HUES48 (cell line): ENCODE data around the gene ANKRD55.
"Not testable (repeated sequence)": the region's sequence is repeated elsewhere in the genome, so short reads cannot be mapped to it uniquely, and the experiment has no call there.

Experiments used
- H3K27ac ChIP-seq: one replicate; pipeline ENCODE4 v1.7.0; 2013; ENCODE audit warnings: low read depth, low read length, inconsistent platforms
- H3K27me3 ChIP-seq: 2 replicates; pipeline ENCODE4 v1.6.1; 2013; ENCODE audit warnings: mild to moderate bottlenecking, low read length; ENCODE audit not compliant: control insufficient read depth, insufficient read depth
- H3K36me3 ChIP-seq: 2 replicates; pipeline ENCODE4 v1.6.1; 2013; ENCODE audit warnings: low read length; ENCODE audit not compliant: control insufficient read depth, insufficient read depth
- H3K4me1 ChIP-seq: 2 replicates; pipeline ENCODE4 v1.6.1; 2013; ENCODE audit warnings: mild to moderate bottlenecking, low read length; ENCODE audit not compliant: control insufficient read depth, insufficient read depth
- H3K4me3 ChIP-seq: 2 replicates; pipeline ENCODE4 v1.5.1; 2013; ENCODE audit warnings: mild to moderate bottlenecking, low read depth, low read length
- H3K9ac ChIP-seq: 2 replicates; pipeline ENCODE4 v1.6.1; 2013; ENCODE audit warnings: mild to moderate bottlenecking, low read depth, low read length, moderate library complexity
- H3K9me3 ChIP-seq: 2 replicates; pipeline ENCODE4 v1.6.1; 2013; ENCODE audit warnings: low read length; ENCODE audit not compliant: control insufficient read depth, insufficient read depth

The ANKRD55 gene

GRCh38 chr5:56116599-56117141 is 116.5 kb downstream of the ANKRD55 start:
- no peaks in the 10 kb centered on the region for H3K36me3 ChIP-seq
- no peak overlapping the region for H3K9ac ChIP-seq
- no peaks in the 10 kb centered on the region for H3K9me3 ChIP-seq
- H3K4me3 ChIP-seq: no peak overlapping the region
- H3K27ac ChIP-seq: no peak overlapping the region
- H3K4me1 ChIP-seq: no peaks in the 10 kb centered on the region
- H3K27me3 ChIP-seq: no peaks in the 10 kb centered on the region

GRCh38 chr5:56115589-56115988 is 117.5 kb downstream of the ANKRD55 start:
- Histone ChIP-seq H3K4me3 (no peak overlapping the region), H3K27ac (no peak overlapping the region), H3K4me1 (no peaks in the 10 kb centered on the region), H3K27me3 (no peaks in the 10 kb centered on the region), H3K9me3 (no peaks in the 10 kb centered on the region), H3K36me3 (no peaks in the 10 kb centered on the region), H3K9ac (no peak overlapping the region)

- H3K36me3 ChIP-seq: no peaks in the 10 kb centered on the region
- H3K9me3 ChIP-seq: no peaks in the 10 kb centered on the region
- H3K4me3 ChIP-seq: no peak overlapping the region
- H3K4me1 ChIP-seq: no peaks in the 10 kb centered on the region
- no peaks in the 10 kb centered on the region for H3K27me3 ChIP-seq
- no peak overlapping the region for H3K27ac ChIP-seq
- no peak overlapping the region for H3K9ac ChIP-seq
Measured at GRCh38 chr5:56112526-56113121, 120.5 kb downstream of the ANKRD55 start.

GRCh38 chr5:56111404-56111781 is 121.7 kb downstream of the ANKRD55 start:
- no peaks in the 10 kb centered on the region for H3K4me1 ChIP-seq
- no peak overlapping the region for H3K9ac ChIP-seq
- no peak overlapping the region for H3K27ac ChIP-seq
- H3K27me3 ChIP-seq: no peaks in the 10 kb centered on the region
- no peaks in the 10 kb centered on the region for H3K36me3 ChIP-seq
- H3K4me3 ChIP-seq: no peak overlapping the region
- H3K9me3 ChIP-seq: no peaks in the 10 kb centered on the region

GRCh38 chr5:56110646-56111403 is 122.3 kb downstream of the ANKRD55 start:
- Histone ChIP-seq H3K36me3 (no peaks in the 10 kb centered on the region), H3K27ac (no peak overlapping the region), H3K27me3 (no peaks in the 10 kb centered on the region), H3K9me3 (no peaks in the 10 kb centered on the region), H3K4me1 (no peaks in the 10 kb centered on the region), H3K4me3 (no peak overlapping the region), H3K9ac (no peak overlapping the region)

GRCh38 chr5:56108246-56108645 is 124.9 kb downstream of the ANKRD55 start:
- Histone ChIP-seq H3K27me3 (no peaks in the 10 kb centered on the region), H3K36me3 (no peaks in the 10 kb centered on the region), H3K4me3 (no peak overlapping the region), H3K9ac (no peak overlapping the region), H3K4me1 (no peaks in the 10 kb centered on the region), H3K27ac (no peak overlapping the region), H3K9me3 (no peaks in the 10 kb centered on the region)

- H3K9me3 ChIP-seq: no peaks in the 10 kb centered on the region
- no peak overlapping the region for H3K9ac ChIP-seq
- H3K36me3 ChIP-seq: no peaks in the 10 kb centered on the region
- no peak overlapping the region for H3K4me3 ChIP-seq
- H3K27ac ChIP-seq: no peak overlapping the region
- no peaks in the 10 kb centered on the region for H3K27me3 ChIP-seq
- H3K4me1 ChIP-seq: no peaks in the 10 kb centered on the region
Measured at GRCh38 chr5:56106837-56107236, 126.3 kb downstream of the ANKRD55 start.

- Histone ChIP-seq H3K4me3 (no peak overlapping the region), H3K9me3 (peaks cover 5% of the 10 kb centered on the region; the same call in 1 of the 2 replicates), H3K4me1 (no peaks in the 10 kb centered on the region), H3K27ac (no peak overlapping the region), H3K36me3 (no peaks in the 10 kb centered on the region), H3K27me3 (no peaks in the 10 kb centered on the region), H3K9ac (no peak overlapping the region)
Measured at GRCh38 chr5:56105511-56106291, 127.4 kb downstream of the ANKRD55 start.

GRCh38 chr5:56102889-56103288 is 130.2 kb downstream of the ANKRD55 start:
- Histone ChIP-seq H3K27me3 (no peaks in the 10 kb centered on the region), H3K36me3 (no peaks in the 10 kb centered on the region), H3K9ac (no peak overlapping the region), H3K27ac (no peak overlapping the region), H3K4me3 (no peak overlapping the region), H3K9me3 (peaks cover 5% of the 10 kb centered on the region; the same call in 1 of the 2 replicates), H3K4me1 (no peaks in the 10 kb centered on the region)

- H3K4me1 ChIP-seq, H3K4me3 ChIP-seq, H3K9ac ChIP-seq, H3K9me3 ChIP-seq, H3K27ac ChIP-seq, H3K36me3 ChIP-seq, H3K27me3 ChIP-seq: not testable (repeated sequence)
Measured at GRCh38 chr5:56102207-56102606, 130.9 kb downstream of the ANKRD55 start.

GRCh38 chr5:56101180-56101579 is 131.9 kb downstream of the ANKRD55 start:
- Histone ChIP-seq H3K9ac (no peak overlapping the region), H3K27me3 (no peaks in the 10 kb centered on the region), H3K4me3 (no peak overlapping the region), H3K27ac (no peak overlapping the region), H3K4me1 (no peaks in the 10 kb centered on the region), H3K9me3 (peaks cover 5% of the 10 kb centered on the region; the same call in 1 of the 2 replicates), H3K36me3 (no peaks in the 10 kb centered on the region)
